Measurements from ENCODE around the gene COMT. TPM values are rescaled to one million over a fixed set of nuclear protein-coding genes. Genes with fewer than 3 reads are reported as not detected.
A peak's percentile ranks its signal among the peaks of the same experiment; 100 is the strongest.

The COMT gene
- total RNA-seq, 4 donors from 2014 or later, result 89.1 to 149 (median 138) TPM

DNA sequence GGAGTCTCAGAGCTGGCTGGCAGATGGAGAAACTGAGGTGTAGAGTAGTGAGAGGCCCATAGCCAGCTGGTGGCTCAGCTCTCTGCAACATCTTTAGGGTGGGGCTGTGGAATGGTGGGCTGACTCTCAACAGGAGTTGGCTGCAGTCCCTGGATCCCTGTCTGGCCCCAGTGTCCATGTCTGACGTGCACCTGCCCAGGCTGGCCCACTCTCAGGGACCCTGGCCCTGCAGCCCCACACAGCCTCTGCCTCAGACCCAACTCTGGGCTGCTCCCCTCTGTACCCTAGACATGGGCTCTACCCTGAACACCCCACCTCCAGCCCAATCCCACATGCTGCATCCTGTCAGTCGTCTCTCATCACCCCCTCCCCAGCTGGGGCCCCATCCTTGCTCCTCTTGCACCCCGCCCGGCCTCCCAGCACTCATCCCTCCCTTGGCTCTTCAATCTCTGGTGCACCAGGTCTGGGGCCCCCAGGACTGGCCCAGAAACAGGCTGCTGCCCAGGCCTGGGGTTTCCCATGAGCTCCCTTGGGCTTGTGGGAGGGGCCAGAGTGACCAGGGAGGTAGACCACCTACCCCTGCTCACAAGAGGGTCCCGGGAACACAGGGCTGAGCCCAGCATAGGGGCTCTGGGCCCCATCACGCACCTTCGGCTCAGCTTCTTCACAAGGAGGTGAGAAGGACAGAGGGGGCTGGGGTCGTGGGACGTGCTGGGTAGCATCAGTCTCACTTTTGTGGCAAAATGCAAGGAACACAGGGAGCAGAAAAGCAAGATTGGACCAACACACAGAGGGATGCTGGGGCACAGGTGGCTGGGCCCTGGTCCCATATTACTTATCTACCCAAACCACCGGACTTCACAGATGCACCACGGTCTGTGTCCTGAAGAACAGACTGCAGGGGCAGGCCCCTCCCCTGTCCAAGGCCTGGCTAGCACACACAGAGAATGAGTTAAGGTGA lies 43.6 kb downstream of the COMT start:
- H3K4me3 ChIP-seq, result no peak overlapping the region
- peaks cover 0 to 14% (median 8%) of the 10 kb centered on the region in 4 donors for H3K4me1 ChIP-seq
- no peak overlapping the region for H3K27ac ChIP-seq
- no peaks in the 10 kb centered on the region for H3K9me3 ChIP-seq
- DNase-seq, result no peak
- TF ChIP-seq POLR2A (IDR thresholded peaks at IDR 0.05), result no peak
- TF ChIP-seq, protein P1, sequence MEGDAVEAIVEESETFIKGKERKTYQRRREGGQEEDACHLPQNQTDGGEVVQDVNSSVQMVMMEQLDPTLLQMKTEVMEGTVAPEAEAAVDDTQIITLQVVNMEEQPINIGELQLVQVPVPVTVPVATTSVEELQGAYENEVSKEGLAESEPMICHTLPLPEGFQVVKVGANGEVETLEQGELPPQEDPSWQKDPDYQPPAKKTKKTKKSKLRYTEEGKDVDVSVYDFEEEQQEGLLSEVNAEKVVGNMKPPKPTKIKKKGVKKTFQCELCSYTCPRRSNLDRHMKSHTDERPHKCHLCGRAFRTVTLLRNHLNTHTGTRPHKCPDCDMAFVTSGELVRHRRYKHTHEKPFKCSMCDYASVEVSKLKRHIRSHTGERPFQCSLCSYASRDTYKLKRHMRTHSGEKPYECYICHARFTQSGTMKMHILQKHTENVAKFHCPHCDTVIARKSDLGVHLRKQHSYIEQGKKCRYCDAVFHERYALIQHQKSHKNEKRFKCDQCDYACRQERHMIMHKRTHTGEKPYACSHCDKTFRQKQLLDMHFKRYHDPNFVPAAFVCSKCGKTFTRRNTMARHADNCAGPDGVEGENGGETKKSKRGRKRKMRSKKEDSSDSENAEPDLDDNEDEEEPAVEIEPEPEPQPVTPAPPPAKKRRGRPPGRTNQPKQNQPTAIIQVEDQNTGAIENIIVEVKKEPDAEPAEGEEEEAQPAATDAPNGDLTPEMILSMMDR (IDR thresholded peaks at IDR 0.05), result no peak
- H3K36me3 ChIP-seq, result no peaks in the 10 kb centered on the region
- no peaks in the 10 kb centered on the region for H3K27me3 ChIP-seq

DNA sequence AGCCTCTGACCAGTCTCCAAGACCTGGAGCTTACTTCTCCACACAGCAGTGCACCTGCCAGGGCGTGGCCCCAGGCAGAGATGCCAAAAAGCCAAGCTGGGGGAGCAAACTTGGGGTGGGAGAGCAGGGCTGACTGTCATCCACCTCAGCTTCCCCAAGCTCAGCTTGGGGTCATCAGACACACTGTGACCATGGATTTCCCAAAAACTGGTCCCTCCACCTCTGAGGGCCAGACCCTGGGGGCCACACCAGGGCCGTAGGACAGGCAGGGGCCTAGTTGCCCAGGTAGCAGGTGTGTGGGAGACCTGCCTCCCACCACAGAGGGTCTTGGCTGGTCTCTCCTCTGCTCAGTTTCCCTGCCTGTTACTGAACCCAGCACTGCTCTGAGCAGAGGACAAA lies 44.4 kb downstream of the COMT start:
- TF ChIP-seq, protein P1 (IDR thresholded peaks at IDR 0.05), result no peak
- TF ChIP-seq POLR2A (IDR thresholded peaks at IDR 0.05), result no peak
- Histone ChIP-seq H3K4me1 (peaks cover 0 to 14% (median 8%) of the 10 kb centered on the region in 4 donors), H3K4me3 (peak overlapping the region in 2 of 4 donors; percentile 76 to 92), H3K27ac (no peak overlapping the region), H3K27me3 (no peaks in the 10 kb centered on the region), H3K9me3 (no peaks in the 10 kb centered on the region), H3K36me3 (no peaks in the 10 kb centered on the region)
- no peak for DNase-seq

DNA sequence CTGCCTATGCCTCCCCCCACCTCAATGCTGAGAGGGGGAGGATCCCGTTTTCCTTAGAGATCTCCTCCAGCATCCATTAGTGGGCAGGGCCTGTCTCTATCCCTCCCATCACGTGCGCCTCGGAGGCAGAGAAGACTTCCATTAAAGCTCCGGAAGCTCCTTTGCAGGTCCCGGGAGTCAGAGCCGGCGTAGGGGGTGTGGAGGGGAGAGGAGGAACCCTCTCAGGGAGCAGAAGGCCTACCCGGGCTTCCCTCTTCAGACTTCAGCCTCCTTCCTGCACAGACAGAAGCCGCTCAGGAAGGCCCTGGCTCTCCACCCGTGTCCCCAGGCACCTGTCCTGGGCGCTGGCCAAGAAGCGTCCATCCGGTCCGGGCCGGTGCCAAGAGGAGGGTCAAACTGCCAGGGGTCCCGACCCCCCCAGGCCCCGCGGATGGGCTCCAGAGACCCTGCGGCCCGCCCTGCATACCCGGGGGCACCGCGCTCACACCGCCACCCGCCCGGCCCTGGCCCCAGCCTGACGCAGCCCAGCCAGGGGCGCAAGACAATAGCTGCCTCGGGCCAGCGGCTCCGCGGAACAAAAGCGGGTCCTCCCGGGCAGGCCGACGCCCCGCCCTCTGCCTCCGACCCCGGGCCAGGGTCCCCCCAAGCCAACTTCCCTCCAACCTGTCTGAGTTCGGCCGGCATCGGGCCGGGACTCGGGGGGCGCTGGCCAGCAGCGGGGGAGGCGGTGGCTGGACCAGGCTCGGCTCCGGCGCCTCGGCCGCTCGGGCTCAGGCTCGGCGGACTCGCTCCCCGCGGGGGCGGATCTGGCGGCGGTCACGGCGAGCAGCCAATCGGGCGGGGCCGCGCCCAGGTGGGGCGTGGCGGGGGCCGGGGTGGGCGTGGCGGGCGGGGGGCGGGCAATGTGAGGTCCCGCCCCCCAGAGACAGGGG lies 45.1 kb downstream of the COMT start:
- H3K4me1 ChIP-seq, result peaks cover 0 to 14% (median 8%) of the 10 kb centered on the region in 4 donors

DNA sequence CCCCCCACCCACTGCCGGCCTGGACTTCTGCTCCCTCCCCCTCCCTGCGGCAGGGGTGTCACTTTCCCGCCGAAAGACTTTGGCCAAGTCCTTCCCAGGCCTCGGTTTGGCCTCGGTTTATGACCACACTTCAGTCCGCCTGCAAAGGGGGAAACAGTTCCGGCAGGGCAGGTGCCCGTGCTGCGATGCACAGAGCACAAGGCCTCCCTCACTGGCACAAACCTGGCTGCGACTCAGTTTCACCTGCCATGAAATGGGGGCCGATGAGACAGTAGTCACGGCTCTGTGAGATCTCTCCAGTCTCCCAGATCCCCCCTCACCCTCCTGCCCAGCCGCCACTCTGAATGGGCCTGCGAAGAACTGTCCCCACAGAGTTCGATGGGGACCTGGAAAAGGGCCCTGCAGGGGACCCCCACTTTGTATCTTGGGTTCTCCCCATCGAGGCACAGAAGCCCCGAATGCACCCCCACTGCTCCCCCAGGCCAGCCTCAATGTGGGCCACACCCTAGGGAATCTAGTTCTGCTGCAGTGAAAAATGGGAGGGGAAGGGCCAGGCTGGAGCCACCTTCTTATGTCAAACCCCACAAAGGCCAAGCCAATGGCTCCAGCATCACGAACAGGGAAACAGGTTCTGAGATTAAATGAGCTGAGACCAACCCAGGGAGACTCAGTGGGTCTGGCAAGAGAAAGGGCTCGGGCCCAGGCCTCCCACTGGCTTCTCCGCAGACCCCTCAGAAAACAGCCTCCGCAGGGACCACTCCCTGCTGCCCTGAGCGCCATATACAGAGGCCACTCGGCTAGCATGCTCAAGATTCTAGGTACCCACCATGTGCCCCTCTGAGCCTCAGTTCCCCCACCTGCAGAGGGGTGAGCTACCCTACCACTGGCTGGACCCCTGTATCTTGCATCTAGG lies 46.1 kb downstream of the COMT start:
- peaks cover 0 to 14% (median 8%) of the 10 kb centered on the region in 4 donors for H3K4me1 ChIP-seq
- H3K27me3 ChIP-seq, result no peaks in the 10 kb centered on the region
- no peaks in the 10 kb centered on the region for H3K9me3 ChIP-seq
- peak overlapping the region in 3 of 4 donors; percentile 53 to 92 (median 76) for H3K4me3 ChIP-seq
- no peak for DNase-seq
- peak overlapping the region in 3 of 4 donors; percentile 8 to 59 (median 57) for H3K27ac ChIP-seq
- H3K36me3 ChIP-seq, result no peaks in the 10 kb centered on the region
- TF ChIP-seq, protein P1 (IDR thresholded peaks at IDR 0.05), result no peak
- no peak for TF ChIP-seq POLR2A (IDR thresholded peaks at IDR 0.05)

More for the DNA sequence above, 45.1 kb downstream of the COMT start:
- Histone ChIP-seq H3K4me3 (peak overlapping the region; percentile 53 to 92 (median 72)), H3K27ac (peak overlapping the region; percentile 41 to 81 (median 68)), H3K27me3 (no peaks in the 10 kb centered on the region), H3K9me3 (no peaks in the 10 kb centered on the region), H3K36me3 (no peaks in the 10 kb centered on the region)
- peak; percentile 48 to 89 (median 84) for DNase-seq
- TF ChIP-seq, protein P1 (IDR thresholded peaks at IDR 0.05), result no peak
- peak; percentile 27 to 35 for TF ChIP-seq POLR2A (IDR thresholded peaks at IDR 0.05)

Data from Peyer's patch (tissue), 4 donors.